ENCODE data around the gene EEIG1.

EEIG1 gene

DNA sequence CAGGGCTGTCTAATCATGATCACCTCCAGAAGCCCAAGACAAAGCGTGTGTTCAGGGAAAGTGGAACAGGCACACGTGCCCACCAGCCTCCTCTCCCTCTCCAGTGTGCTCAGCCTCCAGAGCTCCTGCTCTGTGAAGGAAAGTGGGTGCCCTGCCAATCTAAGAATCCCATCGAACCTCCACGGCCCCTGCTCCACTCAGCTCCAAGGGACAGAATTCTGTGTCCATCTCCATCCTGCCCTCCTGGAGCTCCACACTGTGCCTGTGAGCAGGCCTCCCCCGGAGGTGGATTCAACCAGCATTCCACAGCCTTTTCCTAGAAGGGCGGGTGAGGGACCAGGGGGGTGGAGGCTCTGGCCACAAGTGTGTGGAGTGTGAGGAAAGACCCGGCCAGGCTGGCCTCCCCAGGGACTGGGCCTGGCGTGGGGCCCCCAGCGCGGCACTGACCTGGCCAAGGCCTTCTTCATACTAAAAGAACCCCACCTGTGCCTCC lies 6.0 kb downstream of the EEIG1 start:
- no peak for DNase-seq
- TF ChIP-seq GATA1 (IDR thresholded peaks at IDR 0.05; ENCODE audit: low read depth, low read length) (no peak), POLR2A (IDR thresholded peaks at IDR 0.05; ENCODE audit: low read length) (no peak)

- TF ChIP-seq GATA1 (IDR thresholded peaks at IDR 0.05; ENCODE audit: low read depth, low read length) (no peak), POLR2A (IDR thresholded peaks at IDR 0.05; ENCODE audit: low read length) (no peak)
- no peak for DNase-seq
These were observed 6.6 kb downstream of the EEIG1 start for GRCh38 chr9:127974001-127974768.

DNA sequence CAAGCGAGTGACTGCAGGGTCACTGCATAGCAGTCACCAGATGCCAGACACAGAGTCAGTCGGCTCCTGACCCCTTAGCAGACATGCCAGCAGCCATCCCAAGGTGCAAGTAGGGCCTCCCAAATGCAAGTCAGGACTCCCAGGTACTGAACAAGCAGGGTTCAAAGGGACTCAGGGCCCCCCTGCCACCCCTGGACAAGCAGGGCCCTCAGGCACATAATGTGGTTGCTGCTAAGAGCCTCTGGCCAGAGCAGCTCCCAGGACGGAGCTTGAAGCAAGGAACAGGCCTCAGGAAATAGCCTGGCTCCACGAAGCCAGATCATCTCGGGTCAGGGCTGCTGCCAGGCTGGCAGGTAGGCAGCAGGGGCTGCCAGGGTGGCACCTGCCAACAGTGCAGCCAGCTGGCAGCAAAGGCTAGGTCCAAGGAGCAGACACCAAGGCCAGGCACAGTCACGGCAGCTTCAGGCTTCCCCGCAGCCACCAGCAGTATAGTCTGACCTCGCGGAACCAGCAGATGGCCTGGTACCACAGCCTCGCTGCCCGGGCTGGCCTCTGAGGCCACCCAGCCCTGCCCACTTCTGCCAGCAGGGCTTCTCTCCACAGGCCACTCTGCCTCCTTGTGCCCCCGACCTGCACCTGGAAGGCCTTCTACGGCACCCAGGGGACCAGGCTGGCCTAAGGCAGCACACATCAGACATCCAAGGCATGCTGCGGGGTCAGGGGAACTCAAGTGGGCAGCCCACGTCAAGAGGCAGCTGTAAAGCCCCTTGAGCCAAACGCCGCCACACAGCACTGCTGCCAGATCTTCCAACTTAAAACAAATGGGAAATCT lies 7.4 kb downstream of the EEIG1 start:
- TF ChIP-seq GATA1 (IDR thresholded peaks at IDR 0.05; ENCODE audit: low read depth, low read length) (no peak), POLR2A (IDR thresholded peaks at IDR 0.05; ENCODE audit: low read length) (no peak)
- DNase-seq: no peak

GRCh38 chr9:127972236-127972871 lies 8.4 kb downstream of the EEIG1 start:
- TF ChIP-seq POLR2A (IDR thresholded peaks at IDR 0.05; ENCODE audit: low read length): no peak
- no peak for TF ChIP-seq GATA1 (IDR thresholded peaks at IDR 0.05; ENCODE audit: low read depth, low read length)
- no peak for DNase-seq

GRCh38 chr9:127971357-127972235 lies 9.2 kb downstream of the EEIG1 start:
- DNase-seq: no peak
- TF ChIP-seq GATA1 (IDR thresholded peaks at IDR 0.05; ENCODE audit: low read depth, low read length) (no peak), POLR2A (IDR thresholded peaks at IDR 0.05; ENCODE audit: low read length) (no peak)

DNA sequence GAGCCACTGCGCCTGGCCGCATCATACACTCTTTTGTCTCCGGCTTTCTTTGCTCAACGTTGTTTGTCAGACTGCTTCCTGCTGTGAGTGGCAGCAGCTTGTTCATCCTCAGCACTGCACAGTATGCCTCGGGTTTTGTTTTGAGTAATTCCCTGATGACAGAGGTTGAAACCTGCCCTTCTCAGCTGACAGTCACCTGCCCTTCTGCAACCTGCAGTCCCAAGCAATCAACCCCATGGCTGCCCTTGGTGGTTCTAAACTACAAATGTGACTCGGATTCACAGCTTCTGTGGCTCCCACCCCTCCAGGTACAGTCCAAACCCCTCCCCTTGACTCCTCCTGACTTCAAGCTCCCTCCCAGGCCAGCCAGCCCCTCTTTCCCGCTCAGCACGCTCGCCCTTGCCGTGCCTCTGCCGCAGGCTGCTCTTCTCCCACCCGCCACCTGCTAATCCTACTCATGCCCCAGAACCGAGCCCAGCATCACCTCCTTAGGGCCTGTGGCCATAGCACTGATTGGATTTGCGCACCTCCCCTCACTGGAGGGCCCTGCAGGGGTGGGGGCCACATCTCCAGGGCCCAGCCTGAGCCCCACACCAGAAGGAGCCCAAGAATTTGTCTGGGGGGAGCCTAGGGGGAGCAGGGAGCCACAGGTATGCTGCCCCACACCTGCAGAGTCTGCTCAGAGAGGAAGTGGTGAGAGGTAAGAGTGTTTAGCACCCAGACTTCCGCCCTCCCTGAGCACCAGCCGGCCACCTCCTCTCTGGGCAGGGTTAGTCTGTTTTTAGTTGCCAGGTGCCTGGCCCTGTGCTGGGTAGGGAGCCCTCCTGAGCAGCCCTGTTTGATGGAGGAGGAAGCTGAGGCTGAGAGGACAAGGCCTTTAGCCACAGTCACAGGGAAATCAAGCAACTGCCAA lies 10.1 kb downstream of the EEIG1 start:
- no peak for DNase-seq
- TF ChIP-seq GATA1 (IDR thresholded peaks at IDR 0.05; ENCODE audit: low read depth, low read length) (no peak), POLR2A (IDR thresholded peaks at IDR 0.05; ENCODE audit: low read length) (no peak)

DNA sequence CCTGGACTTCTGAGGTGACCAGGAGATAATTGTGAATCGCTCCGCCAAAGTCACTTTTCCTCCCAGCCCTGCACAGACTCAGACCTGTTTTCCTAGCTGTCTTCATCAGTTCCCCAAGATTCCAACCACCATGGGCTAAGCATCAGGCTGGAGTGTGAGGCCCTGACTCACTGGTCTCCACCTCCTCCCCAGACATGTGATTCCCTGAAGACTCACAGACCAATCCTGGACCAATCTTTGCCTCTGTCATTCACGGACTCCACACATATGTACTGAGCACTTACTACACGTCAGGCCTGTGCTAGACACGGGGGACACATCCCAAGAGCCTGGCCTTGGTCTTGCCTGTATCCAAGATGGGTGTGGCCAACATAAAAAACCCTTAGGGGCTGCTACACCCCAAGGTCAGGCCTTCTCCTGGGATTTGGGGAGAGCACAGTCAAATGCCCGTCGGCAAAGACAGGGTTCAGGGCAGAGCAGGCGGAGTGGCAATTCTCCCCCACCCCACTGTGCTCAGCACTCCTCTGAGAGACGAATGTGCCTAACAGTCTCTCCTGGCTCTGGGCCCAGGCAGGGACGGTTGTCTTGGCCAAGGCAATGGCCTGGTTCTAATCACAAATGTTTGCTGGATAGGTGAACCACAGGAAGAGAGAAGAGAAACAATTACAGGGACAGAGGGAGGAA lies 11.9 kb downstream of the EEIG1 start:
- TF ChIP-seq POLR2A (IDR thresholded peaks at IDR 0.05; ENCODE audit: low read length) (no peak), GATA1 (IDR thresholded peaks at IDR 0.05; ENCODE audit: low read depth, low read length) (no peak)
- peak in 1 of 2 experiments; percentile 35 for DNase-seq

DNA sequence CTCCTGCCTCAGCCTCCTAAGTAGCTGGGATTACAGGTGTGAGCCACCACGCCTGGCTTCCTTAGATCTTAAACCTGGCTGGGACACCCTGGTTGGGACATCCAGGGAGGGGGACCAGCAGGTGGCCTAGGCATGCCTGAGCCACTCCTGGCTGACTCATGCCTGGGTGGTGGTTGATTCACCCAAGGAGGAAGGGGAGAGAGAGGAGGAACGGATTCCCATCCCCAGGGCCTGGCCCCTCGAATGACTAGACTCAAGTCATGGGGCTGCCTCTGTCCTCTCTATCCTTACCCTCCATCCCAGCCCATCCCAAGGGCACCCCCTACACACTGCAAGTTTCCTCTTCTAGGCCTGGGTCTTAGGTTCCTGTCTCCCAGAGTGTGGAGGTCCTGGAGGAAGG lies 12.7 kb downstream of the EEIG1 start:
- DNase-seq: peak in 1 of 2 experiments; percentile 33
- no peak for TF ChIP-seq GATA1 (IDR thresholded peaks at IDR 0.05; ENCODE audit: low read depth, low read length)
- no peak for TF ChIP-seq POLR2A (IDR thresholded peaks at IDR 0.05; ENCODE audit: low read length)

DNA sequence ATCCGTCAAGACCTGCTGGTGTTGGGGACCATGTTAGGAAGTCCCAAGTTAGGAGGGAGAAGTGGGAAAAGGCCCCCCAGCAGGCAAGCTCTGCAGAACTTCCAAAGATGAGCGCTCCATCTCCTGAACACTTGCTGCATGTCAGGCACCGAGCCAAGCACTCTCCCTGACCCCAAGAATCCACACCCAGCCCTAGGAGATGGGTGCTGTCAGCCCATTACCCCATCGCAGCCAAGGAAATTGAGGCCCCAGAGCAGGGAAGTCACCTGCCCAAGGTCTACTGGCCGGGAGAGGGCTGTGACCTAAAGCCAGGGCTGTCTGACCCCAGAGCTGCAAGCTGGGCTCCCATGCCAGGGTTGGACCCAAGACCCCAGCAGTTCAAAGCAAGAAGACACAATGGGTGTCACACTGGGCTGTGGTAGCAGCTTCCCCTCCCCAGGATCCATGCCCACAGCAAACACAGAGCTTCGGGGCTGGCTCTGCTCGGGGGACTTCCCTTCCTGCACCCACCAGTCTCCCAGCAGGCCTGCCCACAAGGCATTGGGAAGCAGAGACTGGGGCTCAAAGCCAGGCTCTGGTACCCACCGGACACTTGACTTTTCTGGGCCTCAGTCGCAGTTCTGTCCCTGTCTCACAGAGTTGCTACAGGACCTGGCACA lies 13.5 kb downstream of the EEIG1 start:
- no peak for DNase-seq
- no peak for TF ChIP-seq GATA1 (IDR thresholded peaks at IDR 0.05; ENCODE audit: low read depth, low read length)
- no peak for TF ChIP-seq POLR2A (IDR thresholded peaks at IDR 0.05; ENCODE audit: low read length)

DNA sequence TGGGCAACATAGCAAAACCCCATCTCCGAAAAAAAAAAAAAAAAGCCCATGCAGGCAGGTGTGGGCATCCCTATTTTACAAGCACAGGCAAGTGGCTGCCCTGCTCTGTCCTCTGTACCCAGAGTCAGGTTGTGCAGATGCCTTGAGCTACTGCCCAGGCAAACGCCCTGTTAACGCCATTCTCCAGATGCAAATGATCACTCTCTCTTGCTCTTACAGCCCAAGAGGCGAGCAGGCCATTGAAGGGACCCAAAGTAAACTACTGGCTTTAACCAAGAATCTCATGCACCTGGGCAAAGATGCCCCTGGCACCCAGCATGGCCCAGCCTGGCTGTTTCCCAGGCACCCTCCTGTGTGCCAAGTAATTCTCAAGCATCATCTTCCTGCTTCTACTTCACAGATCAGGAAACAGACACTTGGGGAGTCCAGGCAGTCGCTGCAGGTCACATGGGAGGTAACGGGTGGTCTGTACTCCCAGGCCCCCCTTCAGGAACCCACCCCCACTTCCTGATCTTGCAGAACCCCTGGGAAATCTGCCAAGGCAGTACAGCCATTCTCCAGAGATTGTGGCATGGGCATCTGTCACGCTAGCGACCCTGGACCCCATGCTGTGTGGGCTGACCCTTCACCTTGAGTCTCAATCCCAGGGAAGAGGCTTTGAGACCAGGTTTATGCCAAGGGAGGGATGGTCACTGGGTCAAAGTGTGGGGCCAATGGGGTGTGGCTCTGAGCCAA lies 14.2 kb downstream of the EEIG1 start:
- no peak for TF ChIP-seq POLR2A (IDR thresholded peaks at IDR 0.05; ENCODE audit: low read length)
- no peak for TF ChIP-seq GATA1 (IDR thresholded peaks at IDR 0.05; ENCODE audit: low read depth, low read length)

GRCh38 chr9:127965953-127966352 lies 14.8 kb downstream of the EEIG1 start:
- no peak for TF ChIP-seq POLR2A (IDR thresholded peaks at IDR 0.05; ENCODE audit: low read length)
- no peak for TF ChIP-seq GATA1 (IDR thresholded peaks at IDR 0.05; ENCODE audit: low read depth, low read length)
- no peak for DNase-seq

More for the DNA sequence above, 14.2 kb downstream of the EEIG1 start:
- DNase-seq: no peak

Data from erythroblast (primary cell).